Smooth muscle cell (in vitro differentiated cells): ENCODE data around the gene KDM4C. TPM values are rescaled to one million over a fixed set of nuclear protein-coding genes. Genes with fewer than 3 reads are reported as not detected.

Source experiments
- DNase-seq: peaks from one replicate; lab custom pipeline; 2025; ENCODE audit not compliant: unreplicated experiment; lab: John Stamatoyannopoulos, UW
- H2AFZ ChIP-seq: fragments of 200-600 bp; sonication (generic); 2 replicates; pipeline ENCODE4 v1.6.0; 2016; ENCODE audit warnings: antibody characterized with exemption, low read depth, mild to moderate bottlenecking
- H3F3A ChIP-seq: fragments of 200-600 bp; sonication (generic); 2 replicates; pipeline ENCODE4 v1.6.0; 2017; ENCODE audit warnings: antibody characterized with exemption, low read depth
- H3K27ac ChIP-seq: fragments of 200-600 bp; sonication (generic); 2 replicates; pipeline ENCODE4 v1.5.1; 2016; ENCODE audit warnings: low read depth, mild to moderate bottlenecking
- H3K27me3 ChIP-seq: fragments of 200-600 bp; sonication (generic); 2 replicates; pipeline ENCODE4 v1.6.1; 2016; ENCODE audit warnings: low read depth, mild to moderate bottlenecking
- H3K36me3 ChIP-seq: fragments of 200-600 bp; sonication (generic); 2 replicates; pipeline ENCODE4 v1.5.1; 2016; ENCODE audit warnings: low read depth
- H3K4me1 ChIP-seq: fragments of 200-600 bp; sonication (generic); 2 replicates; pipeline ENCODE4 v1.5.1; 2016; ENCODE audit warnings: low read depth
- H3K4me2 ChIP-seq: fragments of 200-600 bp; sonication (generic); 2 replicates; pipeline ENCODE4 v1.6.0; 2016; ENCODE audit warnings: mild to moderate bottlenecking
- H3K4me3 ChIP-seq: fragments of 200-600 bp; sonication (generic); 2 replicates; pipeline ENCODE4 v1.5.1; 2016; ENCODE audit warnings: mild to moderate bottlenecking
- H3K79me2 ChIP-seq: fragments of 200-600 bp; sonication (generic); 2 replicates; pipeline ENCODE4 v1.6.0; 2016; ENCODE audit warnings: low read depth, mild to moderate bottlenecking
- H3K9ac ChIP-seq: fragments of 200-600 bp; sonication (generic); 2 replicates; pipeline ENCODE4 v1.6.0; 2016; ENCODE audit warnings: low read depth
- H3K9me3 ChIP-seq: fragments of 200-600 bp; sonication (generic); replicated peaks from 2 replicates; pipeline ENCODE4 v1.5.1; 2016; ENCODE audit warnings: low read depth
- H4K20me1 ChIP-seq: fragments of 200-600 bp; sonication (generic); 2 replicates; pipeline ENCODE4 v1.6.0; 2016; ENCODE audit warnings: low read depth
- CTCF ChIP-seq: fragments of 200-600 bp; sonication (generic); IDR thresholded peaks from 2 replicates; pipeline ENCODE4 v1.5.1; 2017; ENCODE audit warnings: borderline replicate concordance, mild to moderate bottlenecking, antibody characterized with exemption; ENCODE audit not compliant: insufficient read depth, poor library complexity, severe bottlenecking
- WGBS: methylation state at CpG from one replicate; pipeline ENCODE4 v1.1.7; 2016; ENCODE audit warnings: low lambda C conversion rate; 5-methylcytosine and 5-hydroxymethylcytosine counted together
- polyA plus RNA-seq: library from polyadenylated mRNA; unstranded; fragments of >200 nt; fragmentation: Nextera tagmentation; extraction: Ambion mirVana; gene quantifications from 2 replicates; pipeline ENCODE4 v1.2.1, GENCODE V29; 2016
- total RNA-seq: library from RNA; depleted of rRNA; stranded (reverse); fragments of >200 nt; gene quantifications from 2 replicates; pipeline ENCODE4 v1.2.3, GENCODE V29; 2014

The KDM4C gene
- total and polyA plus RNA-seq, 2 experiments from 2014 or later, result 7.5 to 20.2 TPM

DNA sequence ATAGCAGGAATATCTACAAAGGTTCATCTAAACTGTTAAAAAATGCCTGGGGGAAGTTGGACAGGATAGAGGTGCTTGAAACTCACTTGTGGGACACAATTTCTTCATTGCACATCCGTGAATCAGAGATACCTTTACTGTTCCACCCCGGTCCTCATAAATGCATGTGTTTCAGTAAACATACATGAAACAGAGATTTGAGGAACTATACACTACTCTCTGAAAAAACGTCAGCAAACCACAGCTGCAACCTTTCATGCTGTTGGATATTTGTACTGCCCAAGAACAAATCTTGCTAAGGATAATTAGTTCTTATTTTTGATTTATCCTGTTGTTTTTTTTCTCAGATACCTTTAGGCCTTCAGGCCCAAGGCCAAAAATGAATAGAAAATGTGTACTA, 337.3 kb downstream of the KDM4C start:
- no peak overlapping the region for H3K4me2 ChIP-seq
- WGBS, result 88% methylated on average over 3 of the region's 3 CpGs
- DNase-seq, result no peak
- H3K9me3 ChIP-seq, result no peaks in the 10 kb centered on the region
- H3K27me3 ChIP-seq, result no peaks in the 10 kb centered on the region
- no peak overlapping the region for H2AFZ ChIP-seq
- H3K4me1 ChIP-seq, result no peaks in the 10 kb centered on the region
- H4K20me1 ChIP-seq, result no peaks in the 10 kb centered on the region
- no peaks in the 10 kb centered on the region for H3K79me2 ChIP-seq
- no peak overlapping the region for H3K27ac ChIP-seq
- TF ChIP-seq CTCF, result no peak
- no peak overlapping the region for H3K4me3 ChIP-seq
- no peaks in the 10 kb centered on the region for H3K36me3 ChIP-seq
- H3F3A ChIP-seq, result no peaks in the 10 kb centered on the region
- no peak overlapping the region for H3K9ac ChIP-seq

GRCh38 chr9:7097040-7097715, 339.4 kb downstream of the KDM4C start:
- no peaks in the 10 kb centered on the region for H3K79me2 ChIP-seq
- no peak for TF ChIP-seq CTCF
- no peaks in the 10 kb centered on the region for H4K20me1 ChIP-seq
- no peak overlapping the region for H3K27ac ChIP-seq
- no peak for DNase-seq
- no peaks in the 10 kb centered on the region for H3K27me3 ChIP-seq
- 94% methylated on average over 7 of the region's 7 CpGs for WGBS
- H3K9ac ChIP-seq, result no peak overlapping the region
- H3K4me2 ChIP-seq, result no peak overlapping the region
- H3K4me3 ChIP-seq, result no peak overlapping the region
- H3K9me3 ChIP-seq, result no peaks in the 10 kb centered on the region
- no peaks in the 10 kb centered on the region for H3K36me3 ChIP-seq
- no peak overlapping the region for H2AFZ ChIP-seq
- no peaks in the 10 kb centered on the region for H3K4me1 ChIP-seq
- no peaks in the 10 kb centered on the region for H3F3A ChIP-seq

GRCh38 chr9:7097785-7098752, 340.3 kb downstream of the KDM4C start:
- Histone ChIP-seq H3K79me2 (no peaks in the 10 kb centered on the region), H3K27ac (no peak overlapping the region), H3K9ac (no peak overlapping the region), H3K9me3 (no peaks in the 10 kb centered on the region), H3F3A (no peaks in the 10 kb centered on the region), H3K4me1 (no peaks in the 10 kb centered on the region), H3K4me2 (no peak overlapping the region), H3K36me3 (no peaks in the 10 kb centered on the region), H3K27me3 (no peaks in the 10 kb centered on the region), H3K4me3 (no peak overlapping the region), H4K20me1 (no peaks in the 10 kb centered on the region), H2AFZ (no peak overlapping the region)
- TF ChIP-seq CTCF, result no peak
- no peak for DNase-seq
- 92% methylated on average over 3 of the region's 3 CpGs for WGBS
